Ectodermal cell (in vitro differentiated cells): ENCODE data around the gene INTS6.

Experiments used
- H3K27ac ChIP-seq: 2 replicates; pipeline ENCODE4 v1.7.0; 2013; ENCODE audit warnings: mild to moderate bottlenecking, low read depth, low read length; ENCODE audit not compliant: insufficient read depth, poor library complexity, severe bottlenecking
- H3K27me3 ChIP-seq: 2 replicates; pipeline ENCODE4 v1.7.0; 2013; ENCODE audit warnings: mild to moderate bottlenecking, low read length; ENCODE audit not compliant: insufficient read depth, control insufficient read depth, poor library complexity, severe bottlenecking
- H3K36me3 ChIP-seq: one replicate; pipeline ENCODE4 v1.7.0; 2013; ENCODE audit warnings: low read length; ENCODE audit not compliant: control insufficient read depth, insufficient read depth
- H3K4me1 ChIP-seq: one replicate; pipeline ENCODE4 v1.7.0; 2013; ENCODE audit warnings: low read length; ENCODE audit not compliant: control insufficient read depth, insufficient read depth
- H3K4me3 ChIP-seq: 2 replicates; pipeline ENCODE4 v1.7.0; 2013; ENCODE audit warnings: low read depth, low read length, control low read depth; ENCODE audit not compliant: insufficient read depth
- H3K9me3 ChIP-seq: 2 replicates; pipeline ENCODE4 v1.7.0; 2013; ENCODE audit warnings: mild to moderate bottlenecking, low read length, moderate library complexity; ENCODE audit not compliant: control insufficient read depth
- WGBS, 2 experiments: methylation state at CpG; one replicate each; pipeline ENCODE4 v1.1.7; 2013; ENCODE audit warnings: missing lambda C conversion rate in 2 of 2; 5-methylcytosine and 5-hydroxymethylcytosine counted together

The INTS6 gene

DNA sequence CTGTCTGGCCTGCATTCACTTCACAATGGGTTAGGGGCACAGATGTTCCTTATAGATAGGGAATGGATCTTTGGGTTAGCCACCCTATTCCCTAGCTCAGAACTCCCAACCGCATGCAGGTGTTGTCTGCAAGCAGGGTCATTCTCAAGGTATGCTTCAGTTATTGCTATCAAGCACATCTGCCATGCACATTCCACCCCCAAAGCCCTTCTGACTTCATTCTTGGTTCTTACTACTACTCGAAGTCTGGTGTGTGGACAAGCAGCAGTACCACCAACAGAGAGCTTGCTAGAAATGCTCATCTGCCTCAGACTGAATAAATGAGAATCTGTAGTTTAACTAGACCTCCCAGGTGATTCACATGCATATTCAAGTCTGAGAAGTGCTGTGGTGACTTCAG, 82.0 kb downstream of the INTS6 start:
- Histone ChIP-seq H3K27me3 (no peaks in the 10 kb centered on the region), H3K9me3 (no peaks in the 10 kb centered on the region), H3K4me3 (no peak overlapping the region), H3K27ac (no peak overlapping the region), H3K4me1 (no peaks in the 10 kb centered on the region), H3K36me3 (peaks cover 27% of the 10 kb centered on the region)
- WGBS, 2 experiments: 95% methylated on average over 2 of the region's 2 CpGs

DNA sequence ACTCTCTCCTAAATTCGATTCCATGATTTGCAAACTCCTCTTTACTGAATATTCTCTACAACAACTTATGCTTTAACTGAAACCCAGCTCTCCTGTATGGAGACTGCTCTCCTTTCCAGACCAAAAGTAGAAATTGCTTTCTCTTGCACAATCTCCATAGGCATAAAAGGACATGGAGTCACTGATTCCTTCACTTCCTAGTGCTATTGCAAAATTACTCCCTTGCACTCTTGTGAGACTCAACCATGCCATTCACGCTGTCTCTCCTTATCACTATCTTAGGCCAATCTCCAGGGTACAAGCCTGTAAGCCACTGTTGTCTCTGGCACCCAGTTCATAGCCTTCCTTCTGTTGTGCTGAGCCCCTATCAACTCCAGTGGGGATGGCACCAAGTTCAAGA, 82.7 kb downstream of the INTS6 start:
- no peak overlapping the region for H3K27ac ChIP-seq
- H3K4me3 ChIP-seq: no peak overlapping the region
- peaks cover 27% of the 10 kb centered on the region for H3K36me3 ChIP-seq
- H3K9me3 ChIP-seq: no peaks in the 10 kb centered on the region
- whole genome bisulfite sequencing, 2 experiments: 91 to 95% methylated on average over 2 of the region's 2 CpGs
- no peaks in the 10 kb centered on the region for H3K27me3 ChIP-seq
- H3K4me1 ChIP-seq: no peaks in the 10 kb centered on the region

DNA sequence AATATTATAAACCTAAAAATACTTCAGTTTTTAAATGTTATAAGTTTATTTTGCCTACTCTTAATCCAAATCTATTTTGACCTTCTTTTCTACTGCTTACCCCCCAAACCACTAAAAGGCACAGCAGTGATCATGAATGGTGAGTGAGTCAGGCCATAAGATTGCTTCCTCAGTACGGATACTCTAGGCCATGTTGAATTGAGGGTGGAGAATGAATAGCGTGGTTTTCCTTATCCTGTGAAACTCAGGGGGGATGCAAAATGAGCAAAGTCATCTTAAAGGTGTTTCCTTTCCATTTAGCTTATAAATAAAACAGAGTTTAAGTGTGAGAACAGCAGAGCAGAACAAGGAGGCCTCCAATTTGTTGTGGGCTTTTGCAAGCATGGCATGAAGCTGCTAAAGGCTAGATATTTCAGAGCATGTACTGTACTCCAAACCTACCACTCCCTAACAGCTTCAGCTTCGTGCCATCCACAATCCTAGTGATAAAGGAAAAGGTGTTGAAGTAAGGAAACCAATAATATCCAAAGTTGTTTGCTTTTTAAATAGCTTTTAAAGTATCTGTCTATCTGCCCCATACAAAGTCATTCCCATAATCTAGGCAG, 88.3 kb downstream of the INTS6 start:
- 92 to 95% methylated on average over 2 of the region's 3 CpGs for WGBS, 2 experiments
- Histone ChIP-seq H3K9me3 (no peaks in the 10 kb centered on the region), H3K27ac (no peak overlapping the region), H3K4me1 (no peaks in the 10 kb centered on the region), H3K36me3 (peaks cover 15% of the 10 kb centered on the region), H3K4me3 (no peak overlapping the region), H3K27me3 (no peaks in the 10 kb centered on the region)

DNA sequence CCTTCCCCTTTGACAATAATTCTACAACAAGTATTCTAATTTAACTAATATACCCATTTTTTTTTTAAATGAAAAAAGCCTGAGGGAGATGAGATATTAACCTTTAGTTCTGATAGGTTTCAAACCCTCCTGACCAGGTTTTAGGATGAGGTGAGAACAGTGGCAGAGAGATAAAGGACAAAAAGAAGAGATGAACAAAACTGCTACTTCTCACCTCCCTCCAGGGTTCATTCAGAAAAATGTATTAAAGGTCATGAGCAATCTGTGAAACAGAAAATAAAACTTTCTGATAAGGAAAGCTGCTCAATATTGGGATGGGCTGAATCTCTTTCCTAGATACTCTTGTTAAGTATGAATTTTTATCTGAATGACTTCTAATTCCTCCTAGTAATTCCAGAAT, 89.2 kb downstream of the INTS6 start:
- Histone ChIP-seq H3K4me3 (no peak overlapping the region), H3K27me3 (no peaks in the 10 kb centered on the region), H3K27ac (no peak overlapping the region), H3K36me3 (peaks cover 10% of the 10 kb centered on the region), H3K9me3 (no peaks in the 10 kb centered on the region), H3K4me1 (no peaks in the 10 kb centered on the region)

DNA sequence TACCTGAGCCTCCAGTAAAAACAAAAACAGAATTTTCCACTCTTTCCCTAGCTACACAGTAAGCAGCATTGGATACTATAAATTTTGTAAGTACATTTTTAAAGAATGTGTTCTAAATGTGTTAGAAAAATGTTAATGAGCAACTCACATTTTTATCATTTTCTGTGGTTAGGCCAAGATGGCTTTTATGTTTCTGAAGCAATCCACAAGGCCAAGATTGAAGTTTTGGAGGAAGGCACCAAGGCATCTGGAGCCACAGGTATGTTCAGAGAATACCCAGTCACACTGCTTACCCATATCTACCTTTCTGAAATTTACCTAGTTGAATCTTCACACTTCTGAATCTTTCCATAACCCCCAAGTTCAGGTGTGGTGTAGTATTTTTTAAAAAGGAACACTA, 91.7 kb downstream of the INTS6 start:
- Histone ChIP-seq H3K27me3 (no peaks in the 10 kb centered on the region), H3K27ac (no peak overlapping the region)

DNA sequence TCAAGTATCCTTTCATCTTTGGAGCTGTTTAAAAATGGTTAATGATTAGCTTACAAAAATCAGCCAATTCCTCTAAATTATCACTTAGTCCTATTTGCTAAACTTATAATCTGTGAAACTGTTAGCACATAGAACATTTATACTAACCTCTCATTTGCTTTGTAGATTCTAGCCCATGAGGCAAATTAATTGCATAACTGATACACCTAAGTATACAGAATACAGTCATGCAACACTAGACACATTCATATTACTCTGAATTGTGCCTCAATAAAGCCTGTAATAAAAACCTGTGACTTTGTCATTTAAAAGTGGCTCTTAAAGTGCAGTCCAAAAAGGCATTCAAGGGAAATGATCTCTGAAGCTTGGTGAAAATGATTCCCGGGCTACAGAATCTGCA, 92.3 kb downstream of the INTS6 start:
- WGBS, 2 experiments: 93 to 100% methylated on average over 1 of the region's 1 CpG

More for the DNA sequence above, 91.7 kb downstream of the INTS6 start:
- Histone ChIP-seq H3K36me3 (peaks cover 3% of the 10 kb centered on the region), H3K4me3 (no peak overlapping the region), H3K9me3 (no peaks in the 10 kb centered on the region), H3K4me1 (no peaks in the 10 kb centered on the region)

DNA sequence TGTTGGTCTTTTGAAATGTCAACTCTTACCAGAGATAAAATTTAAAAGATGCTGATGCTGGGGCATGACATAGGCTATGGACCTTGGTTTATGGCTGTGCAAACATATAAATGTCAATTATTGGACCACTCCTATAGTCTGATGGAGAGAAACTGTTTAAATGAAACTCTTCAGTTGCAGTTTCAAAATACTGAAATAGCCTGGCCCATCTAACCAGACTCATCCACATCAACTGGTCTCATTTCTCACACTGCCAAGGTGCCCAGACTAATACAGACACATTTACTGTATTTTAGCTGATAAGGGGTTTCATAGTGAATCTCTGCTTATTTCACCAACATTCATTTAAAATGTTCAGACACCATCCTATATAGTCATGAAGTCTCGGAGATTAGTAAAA, 93.5 kb downstream of the INTS6 start:
- Histone ChIP-seq H3K27ac (no peak overlapping the region), H3K4me1 (no peaks in the 10 kb centered on the region), H3K4me3 (no peak overlapping the region), H3K9me3 (no peaks in the 10 kb centered on the region), H3K36me3 (no peaks in the 10 kb centered on the region), H3K27me3 (no peaks in the 10 kb centered on the region)
- 94 to 100% methylated on average over 1 of the region's 1 CpG for WGBS, 2 experiments

More for the DNA sequence above, 92.3 kb downstream of the INTS6 start:
- H3K9me3 ChIP-seq: no peaks in the 10 kb centered on the region
- no peaks in the 10 kb centered on the region for H3K36me3 ChIP-seq
- H3K27me3 ChIP-seq: no peaks in the 10 kb centered on the region
- no peak overlapping the region for H3K4me3 ChIP-seq
- no peak overlapping the region for H3K27ac ChIP-seq
- H3K4me1 ChIP-seq: no peaks in the 10 kb centered on the region

DNA sequence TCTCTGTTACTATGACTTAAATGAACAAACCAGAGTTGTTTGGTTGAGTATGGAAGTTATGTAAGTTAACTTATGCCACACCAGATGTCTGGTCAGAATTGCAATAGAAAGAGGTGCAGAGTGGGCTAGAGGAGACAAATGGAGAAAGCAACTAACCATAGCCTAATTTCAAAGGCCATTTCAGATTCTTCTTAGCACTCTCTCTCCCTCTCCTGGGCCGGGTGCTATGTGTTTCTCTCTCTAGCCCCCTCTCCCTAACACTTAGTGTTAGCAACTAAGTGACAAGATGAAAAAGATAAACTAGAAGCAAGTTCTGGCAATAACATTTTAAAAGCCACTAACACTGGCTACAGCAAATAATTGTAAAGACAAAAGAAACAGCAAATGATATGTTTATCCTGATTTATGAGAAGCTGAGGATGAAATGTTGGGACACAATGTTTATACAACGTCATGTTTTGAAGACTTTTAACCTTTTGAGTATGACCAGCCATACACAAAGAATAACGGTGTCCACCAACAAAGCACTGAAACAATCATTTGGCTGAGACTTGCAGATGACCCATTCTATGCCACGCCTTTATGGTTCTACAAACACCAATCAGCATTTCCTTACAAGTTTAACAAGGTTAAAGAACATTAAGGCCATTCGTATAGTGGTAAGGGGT, 94.8 kb downstream of the INTS6 start:
- H3K36me3 ChIP-seq: no peaks in the 10 kb centered on the region
- H3K27ac ChIP-seq: no peak overlapping the region
- no peaks in the 10 kb centered on the region for H3K27me3 ChIP-seq
- no peak overlapping the region for H3K4me3 ChIP-seq
- no peaks in the 10 kb centered on the region for H3K9me3 ChIP-seq
- no peaks in the 10 kb centered on the region for H3K4me1 ChIP-seq
- WGBS, 2 experiments: 81 to 89% methylated on average over 4 of the region's 5 CpGs

DNA sequence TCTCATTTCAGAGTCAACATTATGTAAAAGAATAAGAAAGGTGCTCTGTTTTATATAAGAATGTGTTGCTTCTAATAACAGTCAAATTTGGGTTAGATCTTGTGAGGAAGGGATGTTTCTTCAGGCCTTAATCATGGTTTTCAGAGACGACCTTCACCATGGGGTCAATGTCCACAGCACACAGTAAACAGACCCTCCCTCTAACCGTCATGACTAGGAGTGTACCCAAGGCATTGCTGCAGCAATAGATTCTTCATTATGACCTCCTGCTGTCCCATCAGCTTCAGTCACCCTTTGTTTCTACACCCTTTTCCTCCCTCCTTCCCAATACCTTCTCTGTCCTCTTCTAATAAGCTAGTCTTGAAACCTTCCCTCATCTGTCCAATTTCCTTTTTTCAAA, 97.6 kb downstream of the INTS6 start:
- Histone ChIP-seq H3K27me3 (no peaks in the 10 kb centered on the region), H3K4me1 (no peaks in the 10 kb centered on the region), H3K36me3 (no peaks in the 10 kb centered on the region), H3K27ac (no peak overlapping the region), H3K4me3 (no peak overlapping the region), H3K9me3 (no peaks in the 10 kb centered on the region)
- WGBS, 2 experiments: 87% methylated on average over 2 of the region's 2 CpGs

DNA sequence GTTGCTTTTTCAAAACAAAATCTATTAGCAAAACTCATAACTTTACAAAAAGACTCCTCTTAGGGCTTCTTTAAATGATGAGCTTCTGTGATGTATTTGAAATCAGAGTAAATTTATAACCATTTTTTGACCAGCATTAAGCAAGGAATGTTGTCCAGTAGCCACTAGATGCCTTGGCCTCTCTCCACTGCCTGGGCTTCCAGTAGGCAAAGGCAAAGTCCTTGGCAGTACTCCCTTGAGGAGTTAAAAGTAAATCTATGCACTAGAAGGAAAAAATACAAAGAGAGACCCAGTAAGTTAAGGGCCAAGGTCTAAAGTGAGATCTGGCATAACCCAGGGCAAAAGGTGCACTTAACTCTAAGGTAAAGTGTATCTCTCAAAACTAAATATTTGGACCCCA, 103.8 kb downstream of the INTS6 start:
- Histone ChIP-seq H3K36me3 (no peaks in the 10 kb centered on the region), H3K9me3 (no peaks in the 10 kb centered on the region), H3K27ac (no peak overlapping the region), H3K4me3 (no peak overlapping the region), H3K27me3 (no peaks in the 10 kb centered on the region), H3K4me1 (no peaks in the 10 kb centered on the region)
